Ishikawa (cell line): Measurements from ENCODE around the gene ZNF578.

Source experiments
- CREB1 ChIP-seq: IDR thresholded peaks from 2 replicates; pipeline ENCODE4 v1.6.1; 2012; ENCODE audit warnings: low read depth
- EP300 ChIP-seq: IDR thresholded peaks from 2 replicates; pipeline ENCODE4 v1.6.1; 2012; ENCODE audit warnings: borderline replicate concordance
- MAX ChIP-seq: IDR thresholded peaks from 2 replicates; pipeline ENCODE4 v1.6.1; 2012
- RAD21 ChIP-seq: IDR thresholded peaks from 2 replicates; pipeline ENCODE4 v1.6.1; 2012; ENCODE audit warnings: low read depth
- TAF1 ChIP-seq: IDR thresholded peaks from 2 replicates; pipeline ENCODE4 v1.6.1; 2012; ENCODE audit warnings: low read depth, mild to moderate bottlenecking
- TCF12 ChIP-seq: IDR thresholded peaks from 2 replicates; pipeline ENCODE4 v1.6.1; 2012; ENCODE audit warnings: low read depth
- YY1 ChIP-seq: IDR thresholded peaks from 2 replicates; pipeline ENCODE4 v1.6.1; 2012; ENCODE audit warnings: low read depth
- ZBTB7A ChIP-seq: IDR thresholded peaks from 2 replicates; pipeline ENCODE4 v1.6.1; 2012; ENCODE audit warnings: low read depth
- TF ChIP-seq, protein P1 (sequence below): IDR thresholded peaks from 2 replicates; pipeline ENCODE4 v1.6.1; 2012; ENCODE audit warnings: low read depth, mild to moderate bottlenecking

GRCh38 chr19:52498571-52498970 is 45.2 kb downstream of the ZNF578 start:
- no peak for TF ChIP-seq YY1
- TF ChIP-seq, protein P1, sequence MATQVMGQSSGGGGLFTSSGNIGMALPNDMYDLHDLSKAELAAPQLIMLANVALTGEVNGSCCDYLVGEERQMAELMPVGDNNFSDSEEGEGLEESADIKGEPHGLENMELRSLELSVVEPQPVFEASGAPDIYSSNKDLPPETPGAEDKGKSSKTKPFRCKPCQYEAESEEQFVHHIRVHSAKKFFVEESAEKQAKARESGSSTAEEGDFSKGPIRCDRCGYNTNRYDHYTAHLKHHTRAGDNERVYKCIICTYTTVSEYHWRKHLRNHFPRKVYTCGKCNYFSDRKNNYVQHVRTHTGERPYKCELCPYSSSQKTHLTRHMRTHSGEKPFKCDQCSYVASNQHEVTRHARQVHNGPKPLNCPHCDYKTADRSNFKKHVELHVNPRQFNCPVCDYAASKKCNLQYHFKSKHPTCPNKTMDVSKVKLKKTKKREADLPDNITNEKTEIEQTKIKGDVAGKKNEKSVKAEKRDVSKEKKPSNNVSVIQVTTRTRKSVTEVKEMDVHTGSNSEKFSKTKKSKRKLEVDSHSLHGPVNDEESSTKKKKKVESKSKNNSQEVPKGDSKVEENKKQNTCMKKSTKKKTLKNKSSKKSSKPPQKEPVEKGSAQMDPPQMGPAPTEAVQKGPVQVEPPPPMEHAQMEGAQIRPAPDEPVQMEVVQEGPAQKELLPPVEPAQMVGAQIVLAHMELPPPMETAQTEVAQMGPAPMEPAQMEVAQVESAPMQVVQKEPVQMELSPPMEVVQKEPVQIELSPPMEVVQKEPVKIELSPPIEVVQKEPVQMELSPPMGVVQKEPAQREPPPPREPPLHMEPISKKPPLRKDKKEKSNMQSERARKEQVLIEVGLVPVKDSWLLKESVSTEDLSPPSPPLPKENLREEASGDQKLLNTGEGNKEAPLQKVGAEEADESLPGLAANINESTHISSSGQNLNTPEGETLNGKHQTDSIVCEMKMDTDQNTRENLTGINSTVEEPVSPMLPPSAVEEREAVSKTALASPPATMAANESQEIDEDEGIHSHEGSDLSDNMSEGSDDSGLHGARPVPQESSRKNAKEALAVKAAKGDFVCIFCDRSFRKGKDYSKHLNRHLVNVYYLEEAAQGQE = no peak
- TF ChIP-seq RAD21 = no peak
- no peak for TF ChIP-seq EP300
- no peak for TF ChIP-seq MAX
- no peak for TF ChIP-seq ZBTB7A
- no peak for TF ChIP-seq CREB1
- no peak for TF ChIP-seq TAF1
- TF ChIP-seq TCF12 = no peak
